ENCODE measurements around the gene EFCAB11.

Gene EFCAB11

GRCh38 chr14:89869606-89870005 lies 84.9 kb downstream of the EFCAB11 start:
- TF ChIP-seq, protein P1, sequence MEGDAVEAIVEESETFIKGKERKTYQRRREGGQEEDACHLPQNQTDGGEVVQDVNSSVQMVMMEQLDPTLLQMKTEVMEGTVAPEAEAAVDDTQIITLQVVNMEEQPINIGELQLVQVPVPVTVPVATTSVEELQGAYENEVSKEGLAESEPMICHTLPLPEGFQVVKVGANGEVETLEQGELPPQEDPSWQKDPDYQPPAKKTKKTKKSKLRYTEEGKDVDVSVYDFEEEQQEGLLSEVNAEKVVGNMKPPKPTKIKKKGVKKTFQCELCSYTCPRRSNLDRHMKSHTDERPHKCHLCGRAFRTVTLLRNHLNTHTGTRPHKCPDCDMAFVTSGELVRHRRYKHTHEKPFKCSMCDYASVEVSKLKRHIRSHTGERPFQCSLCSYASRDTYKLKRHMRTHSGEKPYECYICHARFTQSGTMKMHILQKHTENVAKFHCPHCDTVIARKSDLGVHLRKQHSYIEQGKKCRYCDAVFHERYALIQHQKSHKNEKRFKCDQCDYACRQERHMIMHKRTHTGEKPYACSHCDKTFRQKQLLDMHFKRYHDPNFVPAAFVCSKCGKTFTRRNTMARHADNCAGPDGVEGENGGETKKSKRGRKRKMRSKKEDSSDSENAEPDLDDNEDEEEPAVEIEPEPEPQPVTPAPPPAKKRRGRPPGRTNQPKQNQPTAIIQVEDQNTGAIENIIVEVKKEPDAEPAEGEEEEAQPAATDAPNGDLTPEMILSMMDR (IDR thresholded peaks at IDR 0.05), result no peak

- TF ChIP-seq, protein P1 (IDR thresholded peaks at IDR 0.05), result no peak
Observed at GRCh38 chr14:89866458-89866857, 88.1 kb downstream of the EFCAB11 start.

GRCh38 chr14:89865153-89865552 lies 89.4 kb downstream of the EFCAB11 start:
- TF ChIP-seq, protein P1 (IDR thresholded peaks at IDR 0.05), result no peak

GRCh38 chr14:89862856-89863255 lies 91.7 kb downstream of the EFCAB11 start:
- TF ChIP-seq, protein P1 (IDR thresholded peaks at IDR 0.05), result no peak

DNA sequence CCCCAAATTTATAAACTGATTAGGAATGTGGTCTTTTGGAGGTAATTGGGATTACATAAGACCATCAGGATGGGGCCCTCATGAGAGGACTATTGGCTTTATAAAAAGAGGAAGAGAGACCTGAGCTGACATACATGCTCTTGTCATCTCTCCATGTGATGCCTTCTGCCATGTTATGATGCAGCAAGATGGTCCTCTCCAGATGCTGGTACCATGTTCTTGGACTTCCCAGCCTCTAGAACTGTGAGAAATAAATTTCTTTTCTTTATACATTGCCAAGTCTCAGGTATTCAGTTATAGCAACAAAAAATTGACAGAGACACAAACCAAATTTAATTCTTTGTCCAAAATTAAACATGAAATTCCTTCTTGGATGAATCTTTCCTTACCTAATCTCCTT lies 92.9 kb downstream of the EFCAB11 start:
- TF ChIP-seq, protein P1 (IDR thresholded peaks at IDR 0.05), result no peak

GRCh38 chr14:89858089-89858488 lies 96.4 kb downstream of the EFCAB11 start:
- TF ChIP-seq, protein P1 (IDR thresholded peaks at IDR 0.05), result no peak

- TF ChIP-seq, protein P1 (IDR thresholded peaks at IDR 0.05), result no peak
Observed at GRCh38 chr14:89856871-89857345, 97.6 kb downstream of the EFCAB11 start.
